HUDEP-2 (cell line): Measurements from ENCODE around the gene USP33.
"Not testable (repeated sequence)": the region's sequence is repeated elsewhere in the genome, so short reads cannot be mapped to it uniquely, and the experiment has no call there.

Experiments
- DNase-seq, 76 experiments: peaks; one replicate each; lab custom pipeline; 2025; ENCODE audit not compliant: unreplicated experiment in 76 of 76; lab: John Stamatoyannopoulos, UW

Gene USP33

DNA sequence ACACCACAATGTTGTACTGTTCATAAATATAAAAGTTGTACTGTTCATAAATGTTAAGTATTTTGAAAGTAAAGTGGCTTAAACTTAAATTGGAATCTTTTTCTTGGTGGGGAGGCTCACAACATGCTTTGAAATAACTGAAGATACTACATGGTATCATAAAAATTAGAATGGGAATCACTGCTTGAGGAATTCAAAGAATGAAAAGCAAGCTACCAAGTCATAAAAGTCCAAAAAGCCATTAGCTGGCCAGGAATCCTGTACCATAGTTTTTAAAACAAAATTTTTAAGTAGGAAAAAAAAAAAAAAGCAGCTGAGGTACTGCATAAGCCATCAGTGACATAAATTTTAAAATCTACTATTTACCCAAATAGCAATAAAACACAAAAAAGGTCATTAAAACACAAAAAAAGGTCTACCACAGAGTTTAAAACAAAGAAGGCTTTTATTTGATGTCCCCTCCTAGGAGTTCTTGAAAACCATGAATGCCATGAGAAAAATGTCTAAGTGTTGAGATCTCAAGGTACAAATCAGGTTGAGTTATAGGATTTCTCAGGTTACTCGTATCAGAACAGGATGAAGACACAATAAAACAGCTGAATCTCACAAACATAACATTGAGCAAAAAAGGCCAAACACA is 85.8 kb downstream of the USP33 start:
- DNase-seq = no peak

DNA sequence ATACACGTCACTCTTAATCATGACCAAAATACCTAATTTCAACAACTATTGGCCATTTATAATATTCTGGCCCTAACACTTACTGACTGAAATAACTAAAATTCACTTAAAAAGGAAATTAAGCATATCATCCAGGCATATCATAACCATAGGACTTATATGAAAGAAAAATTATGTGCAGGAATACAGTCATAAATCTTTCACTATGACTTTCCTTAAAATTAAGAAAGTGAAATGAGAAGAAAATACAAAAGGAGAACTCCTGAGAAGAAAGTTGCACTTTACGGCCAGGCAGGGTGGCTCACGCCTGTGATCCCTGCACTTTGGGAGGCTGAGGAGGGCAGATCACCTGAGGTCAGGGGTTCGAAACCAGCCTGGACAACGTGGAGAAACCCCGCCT is 86.6 kb downstream of the USP33 start:
- DNase-seq = no peak

DNA sequence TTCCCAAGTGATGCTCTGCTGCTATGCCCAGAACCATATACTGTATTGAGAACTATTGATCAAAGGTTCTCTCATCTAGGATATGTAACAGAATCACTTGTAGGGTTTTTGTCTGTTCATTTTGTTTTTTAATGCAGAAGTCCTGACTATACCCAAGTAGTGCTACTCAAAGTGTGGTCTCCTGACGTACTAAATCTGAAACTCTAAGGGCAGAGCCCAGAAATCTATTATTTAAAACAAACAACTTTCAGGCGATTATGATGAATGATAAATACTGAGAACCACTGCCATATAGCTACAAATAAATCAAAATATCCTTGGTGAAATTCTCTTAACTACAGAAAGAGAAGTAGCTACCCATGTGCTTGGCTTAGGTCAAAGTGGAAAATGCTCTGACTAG is 87.3 kb downstream of the USP33 start:
- no peak for DNase-seq

DNA sequence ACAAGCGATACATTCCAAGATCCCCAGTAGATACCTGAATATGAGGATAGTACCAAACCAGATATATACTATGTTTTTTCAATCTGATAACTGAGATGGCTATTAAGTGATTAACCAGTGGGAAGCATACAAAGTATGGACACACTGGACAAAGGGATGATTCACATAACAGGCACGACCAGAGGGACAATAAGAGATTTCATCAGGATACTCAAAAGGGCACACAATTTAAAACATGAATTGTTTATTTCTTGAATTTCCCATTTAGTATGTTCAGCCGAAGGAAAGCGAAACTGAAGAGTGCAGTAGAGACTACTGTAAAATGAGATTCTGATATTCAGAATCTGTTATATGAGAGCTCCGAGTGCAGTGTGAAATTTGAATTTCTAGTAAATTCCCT is 87.8 kb downstream of the USP33 start:
- no peak for DNase-seq

DNA sequence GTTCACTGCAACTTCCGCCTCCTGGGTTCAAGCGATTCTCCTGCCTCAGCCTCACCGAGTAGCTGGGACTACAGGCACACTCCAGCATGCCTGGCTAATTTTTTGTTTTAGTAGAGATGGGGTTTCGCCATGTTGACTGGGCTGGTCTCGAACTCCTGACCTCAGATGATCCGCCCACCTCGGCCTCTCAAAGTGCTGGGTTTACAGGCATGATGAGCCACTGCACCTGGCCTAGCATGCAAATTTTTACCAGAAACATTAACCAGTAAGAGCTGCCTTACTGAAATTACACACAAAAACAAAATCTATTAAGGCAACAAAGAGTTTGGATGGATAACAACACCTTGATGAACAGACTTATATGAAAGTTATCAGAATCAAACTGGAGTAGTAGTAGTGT is 89.3 kb downstream of the USP33 start:
- no peak for DNase-seq

DNA sequence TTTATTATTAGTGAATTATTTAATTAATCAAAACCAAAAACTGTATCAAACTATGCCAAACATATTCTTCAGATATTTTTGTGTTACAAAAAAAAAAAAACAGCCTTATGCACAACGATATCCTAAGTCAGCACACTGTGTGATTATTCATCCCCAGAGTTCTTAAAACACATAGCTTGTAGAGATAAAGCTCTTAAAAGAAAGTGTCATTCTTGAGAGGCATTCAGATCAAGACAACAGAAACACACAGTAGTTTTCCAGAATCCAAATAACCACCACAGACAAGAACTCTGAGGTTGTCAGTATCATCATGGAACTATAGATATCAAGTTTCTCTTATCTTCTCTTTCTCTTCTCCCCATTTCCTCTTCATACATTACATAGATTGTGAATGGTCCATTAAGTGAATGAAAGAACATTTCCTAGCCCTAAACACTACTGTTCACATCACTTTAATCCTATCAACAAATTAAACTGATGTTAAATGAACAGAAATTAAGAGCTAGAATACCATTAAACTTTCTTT is 90.7 kb downstream of the USP33 start:
- DNase-seq = peak in 5 of 76 experiments; percentile 4 to 18 (median 12)

DNA sequence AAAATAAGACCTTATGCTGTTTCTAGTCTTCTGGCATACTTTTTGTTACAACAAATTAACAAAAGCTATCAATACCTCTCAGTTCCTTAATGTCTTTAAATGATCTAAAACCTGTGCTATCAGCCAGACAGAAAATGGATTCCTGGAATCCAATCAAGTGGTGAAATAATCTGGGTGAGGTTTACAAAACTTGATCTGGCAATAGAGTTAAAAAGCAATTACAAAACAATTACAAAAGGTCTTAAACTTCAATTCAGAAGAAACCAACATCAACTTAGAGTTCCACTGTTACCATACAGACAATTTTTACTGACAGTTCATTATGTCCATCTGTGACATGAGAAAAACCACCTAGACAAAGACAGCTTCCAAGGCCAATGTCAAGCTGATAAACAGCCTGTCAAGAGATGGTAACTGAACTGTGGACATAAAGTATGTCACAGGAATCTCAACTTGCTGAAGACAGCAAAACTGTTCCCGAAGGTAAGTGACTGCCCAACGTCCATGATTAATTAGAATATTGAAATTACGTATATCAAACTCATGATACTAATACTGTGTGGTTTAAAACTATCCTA is 94.6 kb downstream of the USP33 start:
- peak in 1 of 76 experiments; percentile 12 for DNase-seq

DNA sequence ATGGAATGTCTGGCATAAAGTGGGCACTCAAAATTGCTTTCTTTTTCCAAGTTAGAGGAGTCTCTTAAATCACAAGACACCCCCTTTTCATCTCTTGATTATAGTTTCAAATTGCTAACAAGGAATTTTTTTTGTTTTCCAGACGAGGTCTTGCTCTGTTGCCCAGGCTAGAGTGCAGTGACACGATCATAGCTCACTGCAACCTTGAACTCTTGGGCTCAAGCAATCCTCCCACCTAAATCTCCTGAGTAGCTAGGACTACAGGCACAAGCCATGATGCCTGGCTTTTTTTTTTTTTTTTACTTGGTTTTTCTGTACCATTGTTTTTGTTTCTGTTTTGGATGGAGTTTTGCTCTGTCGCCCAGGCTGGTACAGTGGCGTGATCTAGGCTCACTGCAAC is 98.0 kb downstream of the USP33 start:
- no peak for DNase-seq

DNA sequence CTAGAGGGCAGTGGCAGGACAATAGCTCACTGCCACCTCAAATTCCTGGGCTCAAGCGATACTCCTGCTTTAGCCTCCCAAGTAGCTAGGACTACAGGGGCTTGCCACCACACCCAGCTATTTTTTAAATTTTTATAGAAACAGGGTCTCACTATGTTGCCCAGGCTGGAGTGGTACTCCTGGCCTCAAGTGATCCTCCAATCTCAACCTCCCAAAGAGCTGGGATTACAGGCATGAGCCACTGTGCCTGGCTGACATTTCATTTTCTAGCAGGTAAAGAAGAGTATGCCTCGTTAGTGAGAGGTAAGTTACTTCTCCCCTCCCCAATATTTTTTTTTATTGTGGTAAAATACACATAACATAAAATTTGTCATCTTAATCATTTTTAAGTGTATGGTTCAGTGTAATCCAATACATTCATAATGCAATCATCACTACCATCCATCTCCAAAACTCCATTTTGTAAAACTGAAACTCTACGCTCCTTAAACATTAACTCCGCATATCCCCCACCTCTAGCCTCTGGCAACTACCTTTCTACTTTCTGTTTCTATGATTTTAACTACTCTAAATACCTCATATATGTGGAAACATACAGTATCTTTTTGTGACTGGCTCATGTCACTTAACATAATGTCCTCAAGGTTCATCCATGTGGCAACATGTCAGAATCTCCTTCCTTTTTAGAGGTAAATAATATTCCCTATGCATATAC is 99.6 kb downstream of the USP33 start:
- no peak for DNase-seq

DNA sequence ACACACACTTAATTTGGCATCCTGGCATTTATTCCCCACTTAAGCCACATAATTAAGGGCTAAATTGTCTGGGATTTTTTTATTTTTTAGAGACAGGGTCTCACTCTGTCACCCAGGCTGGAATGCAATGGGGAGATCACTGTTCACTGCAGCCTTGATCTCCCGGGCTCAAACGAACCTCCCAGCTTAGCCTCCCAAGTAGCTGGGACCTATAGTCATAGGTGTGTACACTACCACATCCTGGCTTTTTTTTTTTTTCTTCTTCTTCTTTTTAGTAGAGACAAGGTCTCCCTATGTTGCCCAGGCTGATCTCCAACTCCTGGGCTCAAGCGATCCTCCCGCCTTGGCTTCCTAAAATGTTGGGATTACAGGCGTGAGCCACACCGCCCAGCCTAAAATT is 101.4 kb downstream of the USP33 start:
- no peak for DNase-seq

DNA sequence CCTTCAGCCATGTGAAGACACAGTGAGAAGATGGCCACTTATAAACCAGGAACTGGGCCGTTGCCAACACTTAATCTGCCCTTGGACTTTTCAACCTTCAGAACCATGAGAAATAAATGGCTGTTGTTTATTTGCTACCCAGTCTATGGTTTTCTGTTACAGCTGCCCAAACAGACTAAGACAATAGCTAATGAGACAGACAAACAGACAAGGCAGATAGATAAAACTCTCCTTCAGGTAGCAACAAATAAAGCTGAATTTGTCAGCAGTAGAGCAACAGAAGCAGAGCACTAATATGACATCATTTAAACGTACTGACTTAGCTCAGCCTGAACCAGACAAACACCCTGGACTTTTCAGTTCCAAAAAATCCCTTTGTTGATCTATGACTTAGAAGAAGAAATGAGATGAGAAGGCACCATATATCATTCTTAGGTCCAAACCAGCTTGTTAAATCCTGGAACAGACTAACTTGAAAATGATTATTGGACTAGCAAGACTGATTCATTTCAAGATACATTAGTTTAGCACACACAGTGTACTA is 104.1 kb downstream of the USP33 start:
- peak in 1 of 76 experiments; percentile 4 for DNase-seq

DNA sequence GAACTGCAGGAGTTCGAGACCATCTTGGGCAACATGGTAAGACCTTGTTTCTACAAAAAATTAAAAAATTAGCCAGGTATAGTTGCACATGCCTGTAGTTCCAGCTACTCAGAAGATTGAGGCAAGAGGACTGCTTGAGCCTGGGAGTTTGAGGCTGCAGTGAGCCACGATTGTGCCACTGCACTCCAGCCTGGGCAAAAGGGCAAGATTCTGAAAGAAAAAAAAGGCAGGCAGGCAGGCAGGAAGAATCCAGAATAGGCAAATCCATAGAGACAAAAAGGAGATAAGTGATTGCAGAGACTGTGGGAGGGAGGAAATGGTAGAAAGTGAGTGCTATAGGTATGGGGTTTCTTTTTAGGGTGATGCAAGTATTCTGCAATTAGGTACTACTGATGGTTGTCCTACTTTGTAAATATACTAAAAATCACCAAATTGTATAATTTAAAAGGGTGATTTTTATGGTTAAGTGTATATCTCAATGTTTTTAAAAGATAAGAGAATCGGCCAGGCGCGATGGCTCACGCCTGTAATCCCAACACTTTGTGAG is 106.6 kb downstream of the USP33 start:
- no peak for DNase-seq

DNA sequence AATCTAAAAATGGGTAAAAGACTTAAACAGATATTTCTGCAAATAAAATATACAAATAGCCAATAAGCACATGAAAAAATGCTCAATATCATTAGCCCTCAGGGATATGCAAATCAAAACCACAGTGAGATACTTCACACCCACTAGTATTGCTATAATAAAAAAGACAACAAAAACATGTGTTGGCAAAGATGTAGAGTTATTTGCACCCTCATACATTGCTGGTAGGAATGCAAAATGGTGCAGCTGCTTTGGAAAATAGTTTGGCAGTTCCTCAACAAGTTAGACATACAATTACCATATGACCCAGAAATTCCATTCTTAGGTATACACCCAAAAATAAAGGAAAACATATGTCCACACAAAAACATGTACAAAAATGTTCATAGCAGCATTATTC is 107.4 kb downstream of the USP33 start:
- DNase-seq = no peak

DNA sequence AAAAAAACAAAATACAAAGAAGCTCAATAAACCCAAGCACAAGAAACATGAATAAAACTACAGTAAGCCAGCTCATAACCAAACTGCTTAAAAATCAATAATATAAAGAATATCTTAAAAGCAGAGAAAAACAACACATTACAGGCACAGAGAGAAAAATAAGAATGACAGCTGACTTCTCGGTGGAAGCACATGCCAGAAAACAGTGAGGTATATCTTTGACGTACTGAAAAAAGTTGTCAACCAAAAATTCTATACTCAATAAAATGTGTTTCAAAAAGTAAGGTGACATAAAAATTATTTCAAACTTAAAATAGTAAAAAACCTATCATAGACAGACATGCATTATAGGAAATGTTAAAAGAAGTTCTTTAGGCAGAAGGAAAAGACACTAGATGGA is 110.5 kb downstream of the USP33 start:
- no peak for DNase-seq

DNA sequence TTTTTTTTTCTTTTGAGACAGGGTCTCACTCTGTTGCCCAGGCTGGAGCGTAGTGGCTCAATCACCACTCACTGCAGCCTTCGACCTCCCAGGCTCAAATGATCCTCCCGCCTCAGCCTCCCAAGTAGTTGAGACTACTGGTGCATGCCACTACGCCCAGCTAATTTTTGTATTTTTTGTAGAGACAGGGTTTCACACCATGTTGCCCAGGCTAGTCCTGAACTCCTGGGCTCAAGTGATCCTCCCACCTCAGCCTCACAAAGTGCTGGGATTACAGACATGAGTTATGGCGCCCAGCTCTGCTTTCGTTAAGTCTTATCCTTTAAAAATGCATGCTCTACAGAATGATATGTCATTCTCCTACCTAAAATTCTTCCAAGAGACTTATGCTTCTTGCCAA is 113.4 kb downstream of the USP33 start:
- DNase-seq = not testable (repeated sequence)
